ENCODE results near the gene SEC22B. TPM values are rescaled to one million over a fixed set of nuclear protein-coding genes. Genes with fewer than 3 reads are reported as not detected.
"Not testable (repeated sequence)": the region's sequence is repeated elsewhere in the genome, so short reads cannot be mapped to it uniquely, and the experiment has no call there.

Gene SEC22B
- total RNA-seq, 5 donors from 2014 or later (not counting 1 experiment from before 2014, with no cell fraction given) = 29.8 to 33.9 (median 31.2) TPM

DNA sequence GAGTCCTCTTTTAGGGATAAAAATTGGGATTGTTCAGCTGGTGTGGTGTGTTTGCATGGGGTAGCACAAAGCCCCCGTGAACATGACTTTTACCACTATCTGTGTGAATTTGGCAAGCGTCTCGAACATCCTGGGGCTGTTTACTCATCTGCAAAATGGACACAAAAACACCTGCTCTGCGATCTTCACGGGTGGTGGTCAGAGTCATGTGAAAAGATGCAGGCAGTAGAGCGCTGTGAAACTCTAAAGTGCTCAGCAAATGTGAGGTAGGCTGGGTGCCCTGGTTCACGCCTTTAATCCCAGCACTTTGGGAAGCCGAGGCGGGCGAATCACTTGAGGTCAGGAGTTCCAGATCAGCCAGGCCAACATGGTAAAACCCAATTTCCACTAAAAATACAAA lies 67.1 kb downstream of the SEC22B start:
- DNase-seq; ATAC-seq (replicated peaks in 1 of 4); H3K9me3 ChIP-seq; H3K27me3 ChIP-seq (replicated peaks in 1 of 2; ENCODE audit: control insufficient read depth in 2 of 2, extremely low read depth in 1 of 2, insufficient read depth in 2 of 2, low read length in 1 of 2); H3K4me3 ChIP-seq (ENCODE audit: control insufficient read depth in 1 of 2, extremely low read depth in 1 of 2, low read length in 1 of 2); H3K36me3 ChIP-seq (ENCODE audit: control insufficient read depth in 2 of 2, extremely low read depth in 1 of 2, insufficient read depth in 1 of 2, low read length in 1 of 2); CTCF ChIA-PET; H3K4me3 Mint-ChIP-seq; H3K27me3 Mint-ChIP-seq; H3K36me3 Mint-ChIP-seq; H3K27ac Mint-ChIP-seq; POLR2A ChIA-PET; H3K4me1 ChIP-seq (ENCODE audit: control insufficient read depth in 1 of 2, extremely low read depth in 1 of 2, insufficient read depth in 2 of 2, low read length in 2 of 2); H3K9me3 Mint-ChIP-seq; H3K27ac ChIP-seq (ENCODE audit: low read length): not testable (repeated sequence)
- WGBS (ENCODE audit: insufficient coverage) = no CpG with 5 or more reads among the region's 10 CpGs
- H3K4me1 Mint-ChIP-seq = peaks cover 0 to 10% (median 3%) of the 10 kb centered on the region in 3 donors

DNA sequence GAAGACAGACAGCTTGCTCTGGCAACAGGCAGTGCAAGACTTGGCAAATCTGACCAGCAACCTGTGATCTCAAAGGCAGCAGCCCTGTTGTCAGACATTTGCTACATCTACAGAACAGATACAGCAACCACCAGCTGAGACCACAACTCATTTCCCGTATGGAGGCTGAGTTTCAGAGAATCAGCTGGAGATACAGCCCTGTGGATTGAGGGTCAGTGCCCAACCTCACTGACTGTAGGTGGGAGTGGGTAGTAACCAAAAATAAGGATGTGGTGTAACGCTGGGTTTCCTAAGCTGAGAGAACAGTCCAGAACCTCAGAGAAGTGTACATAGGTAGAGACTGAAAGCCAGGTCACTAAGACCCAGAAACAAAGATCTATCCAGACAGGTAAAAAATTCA lies 71.0 kb downstream of the SEC22B start:
- POLR2A ChIA-PET; H3K4me3 Mint-ChIP-seq; DNase-seq; H3K4me1 ChIP-seq (ENCODE audit: control insufficient read depth in 1 of 2, extremely low read depth in 1 of 2, insufficient read depth in 2 of 2, low read length in 2 of 2); H3K4me1 Mint-ChIP-seq; H3K27me3 ChIP-seq (replicated peaks in 1 of 2; ENCODE audit: control insufficient read depth in 2 of 2, extremely low read depth in 1 of 2, insufficient read depth in 2 of 2, low read length in 1 of 2); H3K36me3 ChIP-seq (ENCODE audit: control insufficient read depth in 2 of 2, extremely low read depth in 1 of 2, insufficient read depth in 1 of 2, low read length in 1 of 2); H3K4me3 ChIP-seq (ENCODE audit: control insufficient read depth in 1 of 2, extremely low read depth in 1 of 2, low read length in 1 of 2); H3K27ac Mint-ChIP-seq; H3K36me3 Mint-ChIP-seq; H3K9me3 ChIP-seq; H3K27me3 Mint-ChIP-seq; CTCF ChIA-PET; H3K27ac ChIP-seq (ENCODE audit: low read length); H3K9me3 Mint-ChIP-seq: not testable (repeated sequence)
- ATAC-seq (replicated peaks in 1 of 4) = peak in 3 of 4 experiments; percentile 19 to 52 (median 36)
- no CpG with 5 or more reads among the region's 2 CpGs for WGBS (ENCODE audit: insufficient coverage)

DNA sequence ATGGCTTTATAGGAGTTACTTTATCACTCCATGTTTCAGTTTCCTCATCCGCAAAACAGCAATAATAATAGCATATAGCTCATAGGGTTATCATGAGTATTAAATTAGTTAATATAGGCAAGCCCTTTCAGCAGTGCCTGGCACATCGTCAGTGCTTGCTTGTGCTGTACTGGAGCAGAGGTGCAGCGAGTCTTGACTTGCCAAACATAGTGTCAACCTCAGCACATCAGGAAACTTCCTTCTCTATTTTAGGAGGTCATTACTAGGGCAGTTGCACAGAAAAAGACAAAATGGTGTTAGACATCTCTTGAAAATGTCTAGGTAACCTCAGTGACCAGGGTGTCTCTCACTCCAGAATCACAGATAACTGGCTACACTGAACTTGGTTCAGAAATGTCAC lies 72.6 kb downstream of the SEC22B start:
- H3K27me3 ChIP-seq (replicated peaks in 1 of 2; ENCODE audit: control insufficient read depth in 2 of 2, extremely low read depth in 1 of 2, insufficient read depth in 2 of 2, low read length in 1 of 2); H3K4me3 Mint-ChIP-seq; H3K9me3 ChIP-seq; H3K27ac Mint-ChIP-seq; H3K4me3 ChIP-seq (ENCODE audit: control insufficient read depth in 1 of 2, extremely low read depth in 1 of 2, low read length in 1 of 2); POLR2A ChIA-PET; H3K4me1 ChIP-seq (ENCODE audit: control insufficient read depth in 1 of 2, extremely low read depth in 1 of 2, insufficient read depth in 2 of 2, low read length in 2 of 2); H3K27me3 Mint-ChIP-seq; H3K27ac ChIP-seq (ENCODE audit: low read length); DNase-seq; ATAC-seq (replicated peaks in 1 of 4); H3K36me3 Mint-ChIP-seq; H3K9me3 Mint-ChIP-seq; H3K36me3 ChIP-seq (ENCODE audit: control insufficient read depth in 2 of 2, extremely low read depth in 1 of 2, insufficient read depth in 1 of 2, low read length in 1 of 2); CTCF ChIA-PET: not testable (repeated sequence)
- WGBS (ENCODE audit: insufficient coverage) = no CpG with 5 or more reads among the region's 3 CpGs
- H3K4me1 Mint-ChIP-seq = peaks cover 0 to 15% (median 5%) of the 10 kb centered on the region in 3 donors

DNA sequence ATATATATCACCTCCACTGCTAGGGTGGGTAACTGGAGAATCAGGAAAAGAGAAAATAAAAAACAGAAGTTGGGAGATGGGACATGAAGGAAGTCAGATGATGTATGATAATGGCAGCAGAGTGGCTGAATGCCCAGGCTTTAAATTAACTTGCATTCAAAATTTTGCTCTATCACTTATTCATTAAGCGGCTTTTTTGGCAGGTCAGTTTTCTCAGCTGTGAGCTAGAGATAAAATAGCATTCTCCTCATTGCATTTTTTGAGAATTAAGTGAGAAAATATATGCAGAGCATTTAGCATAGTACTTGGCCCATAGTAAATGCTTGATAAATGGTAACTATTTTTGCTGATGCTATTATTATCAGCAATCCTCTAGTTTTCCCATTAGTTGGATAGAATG lies 74.7 kb downstream of the SEC22B start:
- H3K4me3 ChIP-seq (ENCODE audit: control insufficient read depth in 1 of 2, extremely low read depth in 1 of 2, low read length in 1 of 2); H3K36me3 Mint-ChIP-seq; ATAC-seq (replicated peaks in 1 of 4); H3K36me3 ChIP-seq (ENCODE audit: control insufficient read depth in 2 of 2, extremely low read depth in 1 of 2, insufficient read depth in 1 of 2, low read length in 1 of 2); H3K4me3 Mint-ChIP-seq; H3K4me1 ChIP-seq (ENCODE audit: control insufficient read depth in 1 of 2, extremely low read depth in 1 of 2, insufficient read depth in 2 of 2, low read length in 2 of 2); H3K27me3 ChIP-seq (replicated peaks in 1 of 2; ENCODE audit: control insufficient read depth in 2 of 2, extremely low read depth in 1 of 2, insufficient read depth in 2 of 2, low read length in 1 of 2); DNase-seq; H3K9me3 Mint-ChIP-seq; H3K27me3 Mint-ChIP-seq; H3K9me3 ChIP-seq; H3K27ac ChIP-seq (ENCODE audit: low read length); CTCF ChIA-PET; POLR2A ChIA-PET; H3K27ac Mint-ChIP-seq: not testable (repeated sequence)
- peaks cover 4 to 19% (median 5%) of the 10 kb centered on the region in 3 donors for H3K4me1 Mint-ChIP-seq
- no CpG with 5 or more reads among the region's 1 CpG for WGBS (ENCODE audit: insufficient coverage)

Other genes starting within 250 kb of the SEC22B start
- gene NOTCH2, start 106.9 kb downstream of the SEC22B start, total RNA-seq = 10 to 100 TPM; 66.4 to 88.5 (median 77.8) TPM
- gene NBPF8, start 238.5 kb upstream of the SEC22B start, total RNA-seq = 10 to 100 TPM; 18.5 to 62.2 (median 50.7) TPM